Measurements from ENCODE around the gene FIZ1.

Gene FIZ1

GRCh38 chr19:55611983-55612645, 12.8 kb upstream of the FIZ1 start:
- no peak for DNase-seq

GRCh38 chr19:55611300-55611982, 12.1 kb upstream of the FIZ1 start:
- DNase-seq: no peak

- DNase-seq: no peak
Observed at GRCh38 chr19:55609326-55609725, 10.0 kb upstream of the FIZ1 start.

- no peak for DNase-seq
Observed at GRCh38 chr19:55606817-55607216, 7.5 kb upstream of the FIZ1 start.

- no peak for DNase-seq
Observed at GRCh38 chr19:55606471-55606787, 7.1 kb upstream of the FIZ1 start.

- peak; percentile 69 for DNase-seq
Observed at GRCh38 chr19:55605637-55606470, 6.5 kb upstream of the FIZ1 start, which contains the start of gene ZNF865. Gene ZNF865, plus strand, starts transcription at chr19:55605647. Its CDS starts 7,972 bp downstream, at chr19:55613619.

- peak; percentile 99 for DNase-seq
Observed at GRCh38 chr19:55605207-55605636, 5.9 kb upstream of the FIZ1 start.

GRCh38 chr19:55603581-55604292, 4.4 kb upstream of the FIZ1 start:
- no peak for DNase-seq

GRCh38 chr19:55603115-55603514, 3.8 kb upstream of the FIZ1 start:
- DNase-seq: no peak

- no peak for DNase-seq
Observed at GRCh38 chr19:55602104-55603001, 3.0 kb upstream of the FIZ1 start.

- DNase-seq: no peak
Observed at GRCh38 chr19:55601084-55601483, 1.8 kb upstream of the FIZ1 start.

- no peak for DNase-seq
Observed at GRCh38 chr19:55600662-55601028, 1.3 kb upstream of the FIZ1 start.

- peak; percentile 85 for DNase-seq
Observed at GRCh38 chr19:55599842-55600661, 735 bp upstream of the FIZ1 start, which contains the start of gene ZNF524. Gene ZNF524, plus strand, starts transcription at chr19:55600288. Its CDS starts 1,825 bp downstream, at chr19:55602113.

GRCh38 chr19:55598719-55599467, 424 bp downstream of the FIZ1 start:
- DNase-seq: peak; percentile 86

GRCh38 chr19:55598034-55598433, 1.3 kb downstream of the FIZ1 start:
- DNase-seq: no peak

GRCh38 chr19:55597501-55597921, 1.8 kb downstream of the FIZ1 start:
- DNase-seq: no peak

- no peak for DNase-seq
Observed at GRCh38 chr19:55596304-55596703, 3.0 kb downstream of the FIZ1 start.

GRCh38 chr19:55594996-55595545, 4.2 kb downstream of the FIZ1 start:
- no peak for DNase-seq

GRCh38 chr19:55593096-55593772, 6.1 kb downstream of the FIZ1 start:
- no peak for DNase-seq

Measured in activated naive CD4-positive, alpha-beta T cell treated with anti-CD3 and anti-CD28 coated beads, Interleukin-2, amount 50 U/mL, for 16 hours (primary cell).